ENCODE data around the gene KLHL8. TPM values are rescaled to one million over a fixed set of nuclear protein-coding genes. Genes with fewer than 3 reads are reported as not detected.

The KLHL8 gene
- total RNA-seq, 2 donors from 2014 or later = 4.3 to 11.2 TPM

- TF ChIP-seq, protein P1, sequence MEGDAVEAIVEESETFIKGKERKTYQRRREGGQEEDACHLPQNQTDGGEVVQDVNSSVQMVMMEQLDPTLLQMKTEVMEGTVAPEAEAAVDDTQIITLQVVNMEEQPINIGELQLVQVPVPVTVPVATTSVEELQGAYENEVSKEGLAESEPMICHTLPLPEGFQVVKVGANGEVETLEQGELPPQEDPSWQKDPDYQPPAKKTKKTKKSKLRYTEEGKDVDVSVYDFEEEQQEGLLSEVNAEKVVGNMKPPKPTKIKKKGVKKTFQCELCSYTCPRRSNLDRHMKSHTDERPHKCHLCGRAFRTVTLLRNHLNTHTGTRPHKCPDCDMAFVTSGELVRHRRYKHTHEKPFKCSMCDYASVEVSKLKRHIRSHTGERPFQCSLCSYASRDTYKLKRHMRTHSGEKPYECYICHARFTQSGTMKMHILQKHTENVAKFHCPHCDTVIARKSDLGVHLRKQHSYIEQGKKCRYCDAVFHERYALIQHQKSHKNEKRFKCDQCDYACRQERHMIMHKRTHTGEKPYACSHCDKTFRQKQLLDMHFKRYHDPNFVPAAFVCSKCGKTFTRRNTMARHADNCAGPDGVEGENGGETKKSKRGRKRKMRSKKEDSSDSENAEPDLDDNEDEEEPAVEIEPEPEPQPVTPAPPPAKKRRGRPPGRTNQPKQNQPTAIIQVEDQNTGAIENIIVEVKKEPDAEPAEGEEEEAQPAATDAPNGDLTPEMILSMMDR (conservative IDR thresholded peaks at IDR 0.05) = no peak
- WGBS, 2 experiments (ENCODE audit: insufficient coverage in 1 of 2, insufficient read length in 1 of 2) = 100% methylated on average over 1 to 2 of the region's 2 CpGs
- no peak overlapping the region for H3K4me3 ChIP-seq (ENCODE audit: low read length)
- no peak overlapping the region for H3K27ac Mint-ChIP-seq
- H3K4me3 Mint-ChIP-seq = no peak overlapping the region
- no peaks in the 10 kb centered on the region for H3K4me1 Mint-ChIP-seq
- H3K9me3 Mint-ChIP-seq = no peaks in the 10 kb centered on the region
- H3K36me3 Mint-ChIP-seq (ENCODE audit: low read depth) = no peaks in the 10 kb centered on the region
- no peaks in the 10 kb centered on the region for H3K4me1 ChIP-seq (ENCODE audit: control insufficient read depth, insufficient read depth, low read length)
- no peaks in the 10 kb centered on the region for H3K36me3 ChIP-seq (ENCODE audit: control insufficient read depth, insufficient read depth, low read length)
- DNase-seq = no peak
- no peak overlapping the region for H3K9ac ChIP-seq (ENCODE audit: extremely low read depth, low read length, poor library complexity, severe bottlenecking)
- no peak overlapping the region for H3K27ac ChIP-seq (ENCODE audit: low read depth, low read length)
- H3K27me3 ChIP-seq (ENCODE audit: control insufficient read depth, insufficient read depth, low read length, poor library complexity, severe bottlenecking) = no peaks in the 10 kb centered on the region
- no peaks in the 10 kb centered on the region for H3K9me3 ChIP-seq (ENCODE audit: control insufficient read depth, low read length)
- H3K27me3 Mint-ChIP-seq (ENCODE audit: insufficient read depth) = no peaks in the 10 kb centered on the region
Observed at GRCh38 chr4:87174672-87175071, 45.7 kb downstream of the KLHL8 start.

DNA sequence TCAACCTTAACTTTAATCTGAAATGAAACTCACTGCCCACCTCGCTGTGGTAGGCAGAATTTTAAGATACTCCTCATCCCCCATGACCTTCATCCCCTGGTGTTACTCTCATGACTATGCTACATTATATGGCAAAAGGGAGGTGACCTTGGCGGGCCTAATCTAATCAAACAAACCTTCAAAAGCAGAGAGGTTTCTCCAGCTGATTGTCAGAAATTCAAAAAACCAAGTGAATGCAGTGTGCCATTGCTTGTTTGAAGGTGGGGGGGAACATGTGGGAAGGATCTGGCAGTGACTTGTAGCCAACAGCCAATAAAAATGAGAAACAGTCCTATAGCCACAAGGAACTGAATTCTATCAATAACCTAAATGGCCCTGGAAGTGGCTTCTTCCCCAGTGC is 48.5 kb downstream of the KLHL8 start:
- no peak overlapping the region for H3K4me3 ChIP-seq (ENCODE audit: low read length)
- DNase-seq = no peak
- no peak overlapping the region for H3K4me3 Mint-ChIP-seq
- no peaks in the 10 kb centered on the region for H3K4me1 ChIP-seq (ENCODE audit: control insufficient read depth, insufficient read depth, low read length)
- no peak overlapping the region for H3K27ac ChIP-seq (ENCODE audit: low read depth, low read length)
- no peak overlapping the region for H3K27ac Mint-ChIP-seq
- H3K9ac ChIP-seq (ENCODE audit: extremely low read depth, low read length, poor library complexity, severe bottlenecking) = no peak overlapping the region
- WGBS, 2 experiments (ENCODE audit: insufficient coverage in 1 of 2, insufficient read length in 1 of 2) = 96 to 100% methylated on average over 1 to 2 of the region's 2 CpGs
- no peaks in the 10 kb centered on the region for H3K27me3 Mint-ChIP-seq (ENCODE audit: insufficient read depth)
- no peaks in the 10 kb centered on the region for H3K27me3 ChIP-seq (ENCODE audit: control insufficient read depth, insufficient read depth, low read length, poor library complexity, severe bottlenecking)
- H3K9me3 ChIP-seq (ENCODE audit: control insufficient read depth, low read length) = no peaks in the 10 kb centered on the region
- no peaks in the 10 kb centered on the region for H3K4me1 Mint-ChIP-seq
- no peaks in the 10 kb centered on the region for H3K36me3 ChIP-seq (ENCODE audit: control insufficient read depth, insufficient read depth, low read length)
- H3K9me3 Mint-ChIP-seq = no peaks in the 10 kb centered on the region
- no peaks in the 10 kb centered on the region for H3K36me3 Mint-ChIP-seq (ENCODE audit: low read depth)
- TF ChIP-seq, protein P1 (conservative IDR thresholded peaks at IDR 0.05) = no peak

- WGBS, 2 experiments (ENCODE audit: insufficient coverage in 1 of 2, insufficient read length in 1 of 2) = 84 to 96% methylated on average over 2 to 3 of the region's 3 CpGs
- H3K4me1 Mint-ChIP-seq = no peaks in the 10 kb centered on the region
Observed at GRCh38 chr4:87166296-87166854, 54.0 kb downstream of the KLHL8 start.

More at GRCh38 chr4:87166296-87166854, 54.0 kb downstream of the KLHL8 start:
- Mint-ChIP-seq H3K9me3 (no peaks in the 10 kb centered on the region), H3K36me3 (ENCODE audit: low read depth) (no peaks in the 10 kb centered on the region), H3K4me3 (no peak overlapping the region), H3K27ac (no peak overlapping the region), H3K27me3 (ENCODE audit: insufficient read depth) (no peaks in the 10 kb centered on the region)
- DNase-seq = no peak
- H3K9me3 ChIP-seq (ENCODE audit: control insufficient read depth, low read length) = no peaks in the 10 kb centered on the region
- no peak overlapping the region for H3K9ac ChIP-seq (ENCODE audit: extremely low read depth, low read length, poor library complexity, severe bottlenecking)
- no peaks in the 10 kb centered on the region for H3K36me3 ChIP-seq (ENCODE audit: control insufficient read depth, insufficient read depth, low read length)
- TF ChIP-seq, protein P1 (conservative IDR thresholded peaks at IDR 0.05) = no peak
- H3K4me3 ChIP-seq (ENCODE audit: low read length) = no peak overlapping the region
- no peaks in the 10 kb centered on the region for H3K27me3 ChIP-seq (ENCODE audit: control insufficient read depth, insufficient read depth, low read length, poor library complexity, severe bottlenecking)
- no peak overlapping the region for H3K27ac ChIP-seq (ENCODE audit: low read depth, low read length)
- H3K4me1 ChIP-seq (ENCODE audit: control insufficient read depth, insufficient read depth, low read length) = no peaks in the 10 kb centered on the region
